Osteoblast (primary cell): ENCODE results near the gene CDC14B. TPM values are rescaled to one million over a fixed set of nuclear protein-coding genes. Genes with fewer than 3 reads are reported as not detected.
"Not testable (repeated sequence)": the region's sequence is repeated elsewhere in the genome, so short reads cannot be mapped to it uniquely, and the experiment has no call there.

Experiments
- DNase-seq: peaks from one replicate; pipeline ENCODE4 v3.0.0; 2011; ENCODE audit warnings: low spot score, mixed read lengths; ENCODE audit not compliant: insufficient read length; ENCODE audit errors: missing footprints
- H2AFZ ChIP-seq: 2 replicates; pipeline ENCODE4 v1.6.0; 2011; ENCODE audit warnings: mild to moderate bottlenecking, low read length
- H3K27ac ChIP-seq: 2 replicates; pipeline ENCODE4 v1.5.1; 2011; ENCODE audit warnings: mild to moderate bottlenecking, low read depth, low read length, moderate library complexity
- H3K27me3 ChIP-seq: 2 replicates; pipeline ENCODE4 v1.6.0; 2012; ENCODE audit warnings: mild to moderate bottlenecking, control low read depth, inconsistent platforms, low read length, moderate library complexity; ENCODE audit not compliant: insufficient read depth
- H3K36me3 ChIP-seq: 2 replicates; pipeline ENCODE4 v1.5.1; 2011; ENCODE audit warnings: mild to moderate bottlenecking, low read length, control low read depth, moderate library complexity; ENCODE audit not compliant: insufficient read depth
- H3K4me1 ChIP-seq: 2 replicates; pipeline ENCODE4 v1.5.1; 2011; ENCODE audit warnings: mild to moderate bottlenecking, low read length, control low read depth, moderate library complexity; ENCODE audit not compliant: insufficient read depth
- H3K4me2 ChIP-seq: 2 replicates; pipeline ENCODE4 v1.6.0; 2011; ENCODE audit warnings: mild to moderate bottlenecking, low read length; ENCODE audit not compliant: insufficient read depth
- H3K4me3 ChIP-seq: fragments of 200-600 bp; sonication (generic); 3 replicates; pipeline ENCODE4 v1.5.1; 2012; ENCODE audit warnings: mild to moderate bottlenecking, low read length, inconsistent platforms; ENCODE audit not compliant: insufficient read depth
- H3K79me2 ChIP-seq: 2 replicates; pipeline ENCODE4 v1.6.0; 2012; ENCODE audit warnings: mild to moderate bottlenecking, low read length, control low read depth, inconsistent platforms; ENCODE audit not compliant: insufficient read depth
- H3K9me3 ChIP-seq: 2 replicates; pipeline ENCODE4 v1.5.1; 2011; ENCODE audit warnings: low read depth, low read length, control low read depth
- H4K20me1 ChIP-seq: 2 replicates; pipeline ENCODE4 v1.6.0; 2012; ENCODE audit warnings: mild to moderate bottlenecking, low read length, control low read depth; ENCODE audit not compliant: insufficient read depth
- total RNA-seq: library from RNA; depleted of rRNA; stranded (reverse); fragments of >200 nt; gene quantifications from 2 replicates; pipeline ENCODE4 v1.2.3, GENCODE V29; 2012
- TF ChIP-seq, protein P1 (sequence below): IDR thresholded peaks from 2 replicates; pipeline ENCODE4 v1.5.1; 2011; ENCODE audit warnings: mild to moderate bottlenecking, low read depth, low read length, moderate library complexity; ENCODE audit errors: extremely low read depth

CDC14B gene
- total RNA-seq, 1 donor, result 43.4 TPM

DNA sequence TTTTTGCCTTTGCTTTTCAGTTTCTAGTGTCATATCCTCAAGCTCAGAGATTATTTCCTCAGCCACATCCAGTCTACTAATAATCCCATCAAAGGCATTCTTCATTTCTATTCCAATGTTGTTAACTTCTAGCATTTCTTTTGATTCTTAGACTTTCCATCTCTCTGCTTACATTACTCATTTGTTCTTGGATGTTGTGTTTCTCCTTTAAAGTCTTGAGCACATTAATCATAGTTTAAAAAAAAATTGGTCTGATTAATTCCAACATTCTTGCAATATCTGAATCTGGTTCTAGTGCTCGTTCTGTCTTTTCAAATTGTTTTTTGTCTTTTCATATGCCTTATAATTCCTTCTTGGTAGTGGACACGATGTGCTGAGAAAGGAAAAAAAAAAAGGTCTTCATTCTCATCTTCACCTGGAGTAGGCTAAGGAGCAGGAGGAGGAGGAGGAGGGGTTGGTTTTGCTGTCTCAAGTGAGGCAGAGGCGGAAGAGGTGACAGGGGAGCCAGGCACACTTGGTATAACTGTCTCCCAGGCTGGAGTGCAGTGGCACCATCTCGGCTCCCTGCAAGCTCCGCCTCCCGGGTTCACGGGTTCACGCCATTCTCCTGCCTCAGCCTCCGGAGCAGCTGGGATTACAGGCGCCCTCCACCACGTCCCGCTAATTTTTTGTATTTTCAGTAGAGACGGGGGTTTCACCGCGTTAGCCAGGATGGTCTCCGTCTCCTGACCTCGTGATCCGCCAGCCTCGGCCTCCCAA lies 19.1 kb upstream of the CDC14B start:
- H3K4me1 ChIP-seq, result peaks cover 5% of the 10 kb centered on the region
- H4K20me1 ChIP-seq, result no peaks in the 10 kb centered on the region
- TF ChIP-seq, protein P1, sequence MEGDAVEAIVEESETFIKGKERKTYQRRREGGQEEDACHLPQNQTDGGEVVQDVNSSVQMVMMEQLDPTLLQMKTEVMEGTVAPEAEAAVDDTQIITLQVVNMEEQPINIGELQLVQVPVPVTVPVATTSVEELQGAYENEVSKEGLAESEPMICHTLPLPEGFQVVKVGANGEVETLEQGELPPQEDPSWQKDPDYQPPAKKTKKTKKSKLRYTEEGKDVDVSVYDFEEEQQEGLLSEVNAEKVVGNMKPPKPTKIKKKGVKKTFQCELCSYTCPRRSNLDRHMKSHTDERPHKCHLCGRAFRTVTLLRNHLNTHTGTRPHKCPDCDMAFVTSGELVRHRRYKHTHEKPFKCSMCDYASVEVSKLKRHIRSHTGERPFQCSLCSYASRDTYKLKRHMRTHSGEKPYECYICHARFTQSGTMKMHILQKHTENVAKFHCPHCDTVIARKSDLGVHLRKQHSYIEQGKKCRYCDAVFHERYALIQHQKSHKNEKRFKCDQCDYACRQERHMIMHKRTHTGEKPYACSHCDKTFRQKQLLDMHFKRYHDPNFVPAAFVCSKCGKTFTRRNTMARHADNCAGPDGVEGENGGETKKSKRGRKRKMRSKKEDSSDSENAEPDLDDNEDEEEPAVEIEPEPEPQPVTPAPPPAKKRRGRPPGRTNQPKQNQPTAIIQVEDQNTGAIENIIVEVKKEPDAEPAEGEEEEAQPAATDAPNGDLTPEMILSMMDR, result no peak
- H3K4me2 ChIP-seq, result peak overlapping the region; percentile 58
- no peak overlapping the region for H3K27ac ChIP-seq
- no peaks in the 10 kb centered on the region for H3K9me3 ChIP-seq
- DNase-seq, result no peak
- peaks cover 8% of the 10 kb centered on the region for H3K36me3 ChIP-seq
- no peaks in the 10 kb centered on the region for H3K27me3 ChIP-seq
- H3K79me2 ChIP-seq, result no peaks in the 10 kb centered on the region
- no peak overlapping the region for H2AFZ ChIP-seq
- H3K4me3 ChIP-seq, result no peak overlapping the region

DNA sequence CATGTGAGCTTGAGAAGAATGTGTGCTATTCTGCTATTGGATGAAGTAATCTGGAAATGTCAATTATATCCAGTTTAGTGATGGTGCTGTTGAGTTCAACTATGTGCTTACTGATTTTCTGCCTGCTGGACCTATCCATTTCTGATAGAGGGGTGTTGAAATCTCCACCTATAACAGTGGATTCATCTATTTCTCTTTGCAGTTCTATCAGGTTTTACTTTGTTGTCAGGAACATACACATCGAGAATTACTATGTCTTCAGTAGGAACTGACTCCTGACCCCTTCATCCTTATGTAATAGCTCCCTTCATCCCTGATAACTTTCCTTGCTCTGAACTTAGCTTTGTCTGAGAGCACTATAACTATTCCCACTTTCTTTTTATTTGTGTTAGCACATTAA lies 16.7 kb upstream of the CDC14B start:
- no peaks in the 10 kb centered on the region for H4K20me1 ChIP-seq
- TF ChIP-seq, protein P1, result no peak
- no peak overlapping the region for H3K4me2 ChIP-seq
- H3K27me3 ChIP-seq, result no peaks in the 10 kb centered on the region
- no peaks in the 10 kb centered on the region for H3K79me2 ChIP-seq
- H2AFZ ChIP-seq, result no peak overlapping the region
- H3K4me3 ChIP-seq, result no peak overlapping the region
- peaks cover 5% of the 10 kb centered on the region for H3K4me1 ChIP-seq
- H3K36me3 ChIP-seq, result peaks cover 2% of the 10 kb centered on the region
- DNase-seq, result no peak
- H3K27ac ChIP-seq, result no peak overlapping the region
- H3K9me3 ChIP-seq, result no peaks in the 10 kb centered on the region

DNA sequence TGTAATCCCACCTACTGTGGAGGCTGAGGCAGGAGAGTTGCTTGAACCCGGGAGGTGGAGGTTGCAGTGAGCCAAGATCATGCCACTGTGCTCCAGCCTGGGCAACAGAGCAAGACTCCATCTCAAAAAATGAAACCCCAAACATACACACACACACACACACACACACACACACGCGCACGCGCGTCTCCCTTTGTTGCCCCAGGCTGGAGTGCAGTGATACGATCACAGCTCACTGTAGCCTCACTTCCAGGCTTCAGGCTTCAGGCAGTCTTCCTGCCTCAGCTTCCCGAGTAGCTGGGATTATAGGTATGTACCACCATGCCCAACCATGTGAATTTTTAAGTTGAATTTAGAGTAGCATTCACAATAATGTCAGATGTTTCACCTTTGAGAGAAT lies 13.9 kb upstream of the CDC14B start:
- not testable (repeated sequence) for H2AFZ ChIP-seq

DNA sequence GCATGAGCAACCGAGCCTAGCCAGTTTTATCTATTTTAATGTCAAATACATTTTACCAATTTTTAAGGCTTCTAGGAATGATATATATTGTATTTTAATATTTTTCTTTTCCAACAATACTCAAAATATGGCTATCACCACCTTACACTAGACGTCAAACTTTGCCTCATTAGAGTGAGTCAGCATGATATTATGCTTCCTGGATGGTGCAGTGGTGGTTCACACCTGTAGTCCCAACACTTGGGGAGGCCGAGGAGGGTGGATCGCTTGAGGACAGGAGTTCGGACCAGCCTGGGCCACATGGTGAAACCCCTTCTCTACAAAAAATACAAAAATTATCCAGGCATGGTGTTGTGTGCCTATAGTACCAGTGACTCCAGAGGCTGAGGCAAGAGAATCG lies 7.3 kb upstream of the CDC14B start:
- no peaks in the 10 kb centered on the region for H3K9me3 ChIP-seq
- DNase-seq, result no peak
- H2AFZ ChIP-seq, result no peak overlapping the region
- no peaks in the 10 kb centered on the region for H4K20me1 ChIP-seq
- TF ChIP-seq, protein P1, result no peak
- no peak overlapping the region for H3K4me3 ChIP-seq
- H3K27me3 ChIP-seq, result peaks cover 6% of the 10 kb centered on the region
- no peak overlapping the region for H3K27ac ChIP-seq
- H3K4me1 ChIP-seq, result peaks cover 15% of the 10 kb centered on the region
- no peaks in the 10 kb centered on the region for H3K36me3 ChIP-seq
- H3K79me2 ChIP-seq, result no peaks in the 10 kb centered on the region
- no peak overlapping the region for H3K4me2 ChIP-seq

More for the DNA sequence above, 13.9 kb upstream of the CDC14B start:
- H3K36me3 ChIP-seq, H3K27me3 ChIP-seq, H3K27ac ChIP-seq, H3K79me2 ChIP-seq, DNase-seq, H3K4me3 ChIP-seq, H3K9me3 ChIP-seq, H4K20me1 ChIP-seq, H3K4me2 ChIP-seq, H3K4me1 ChIP-seq: not testable (repeated sequence)
